BE2C (cell line): ENCODE measurements around the gene CLDN7. TPM values are rescaled to one million over a fixed set of nuclear protein-coding genes. Genes with fewer than 3 reads are reported as not detected.

Source experiments
- DNase-seq: peaks from one replicate; pipeline ENCODE4 v3.0.0-alpha.2; 2020
- H3K27me3 ChIP-seq: fragments of 250-450 bp; sonication (Bioruptor Pico); 2 replicates; pipeline ENCODE4 v1.5.1; 2020; ENCODE audit warnings: mild to moderate bottlenecking
- H3K36me3 ChIP-seq: fragments of 250-450 bp; sonication (Bioruptor Pico); 2 replicates; pipeline ENCODE4 v1.5.1; 2020; ENCODE audit warnings: mild to moderate bottlenecking
- H3K4me1 ChIP-seq: fragments of 250-450 bp; sonication (Bioruptor Pico); 2 replicates; pipeline ENCODE4 v1.5.1; 2020
- H3K4me3 ChIP-seq: 2 replicates; pipeline ENCODE4 v1.5.1; 2011; ENCODE audit warnings: low read depth, low read length
- H3K9me3 ChIP-seq: fragments of 250-450 bp; sonication (Bioruptor Pico); 2 replicates; pipeline ENCODE4 v1.5.1; 2020
- CTCF ChIP-seq: IDR thresholded peaks from 2 replicates; pipeline ENCODE4 v1.5.1; 2012; ENCODE audit warnings: mild to moderate bottlenecking, low read depth, low read length
- polyA plus RNA-seq: library from polyadenylated mRNA; unstranded; fragments of >200 nt; gene quantifications from one replicate; pipeline ENCODE4 v1.2.1, GENCODE V29; 2012; ENCODE audit warnings: low read depth, missing spikeins; ENCODE audit not compliant: insufficient read length, insufficient read depth

Gene CLDN7
- polyA plus RNA-seq = 1.6 TPM

GRCh38 chr17:7262192-7262934 is at the start of gene CLDN7:
Gene CLDN7 (minus strand): TSS chr17:7262478. CDS start chr17:7262043, 435 bp downstream.
- H3K27me3 ChIP-seq = peaks cover 5% of the 10 kb centered on the region; the same call in 1 of the 2 replicates
- H3K36me3 ChIP-seq = no peaks in the 10 kb centered on the region
- no peak for DNase-seq
- TF ChIP-seq CTCF = no peak
- H3K9me3 ChIP-seq = no peaks in the 10 kb centered on the region
- peak within 1 kb of the TSS; percentile 46 for H3K4me3 ChIP-seq
- H3K4me1 ChIP-seq = no peaks in the 10 kb centered on the region

- H3K4me3 ChIP-seq = no peak overlapping the region
- no peaks in the 10 kb centered on the region for H3K9me3 ChIP-seq
- H3K4me1 ChIP-seq = no peaks in the 10 kb centered on the region
- TF ChIP-seq CTCF = no peak
- DNase-seq = no peak
- H3K27me3 ChIP-seq = no peaks in the 10 kb centered on the region
- H3K36me3 ChIP-seq = peaks cover 53% of the 10 kb centered on the region
These were observed 48.9 kb upstream of the CLDN7 start for GRCh38 chr17:7311110-7311705.

GRCh38 chr17:7309628-7310027 is 47.4 kb upstream of the CLDN7 start:
- no peak for TF ChIP-seq CTCF

GRCh38 chr17:7308625-7309433 is 46.6 kb upstream of the CLDN7 start:
- Histone ChIP-seq H3K9me3 (no peaks in the 10 kb centered on the region), H3K36me3 (peaks cover 53% of the 10 kb centered on the region), H3K27me3 (no peaks in the 10 kb centered on the region), H3K4me1 (no peaks in the 10 kb centered on the region), H3K4me3 (peak overlapping the region; percentile 86)
- no peak for TF ChIP-seq CTCF
- peak; percentile 61 for DNase-seq

More at GRCh38 chr17:7309628-7310027, 47.4 kb upstream of the CLDN7 start:
- H3K4me1 ChIP-seq = no peaks in the 10 kb centered on the region
- no peak for DNase-seq
- no peaks in the 10 kb centered on the region for H3K27me3 ChIP-seq
- H3K4me3 ChIP-seq = peak overlapping the region; percentile 86
- H3K36me3 ChIP-seq = peaks cover 53% of the 10 kb centered on the region
- H3K9me3 ChIP-seq = no peaks in the 10 kb centered on the region

- peak; percentile 46 for DNase-seq
- H3K4me1 ChIP-seq = no peaks in the 10 kb centered on the region
- H3K27me3 ChIP-seq = no peaks in the 10 kb centered on the region
- H3K4me3 ChIP-seq = peak overlapping the region; percentile 86
- no peak for TF ChIP-seq CTCF
- H3K36me3 ChIP-seq = peaks cover 48% of the 10 kb centered on the region
- no peaks in the 10 kb centered on the region for H3K9me3 ChIP-seq
These were observed 45.7 kb upstream of the CLDN7 start for GRCh38 chr17:7307686-7308624.
